MCF 10A (cell line): ENCODE results near the gene PGP. TPM values are rescaled to one million over a fixed set of nuclear protein-coding genes. Genes with fewer than 3 reads are reported as not detected.

Source experiments
- BruUV-seq: library from RNA; stranded (reverse); fragments of 400-500 nt; replicated peaks from 2 replicates; lab custom pipeline; 2021; lab: Mats Ljungman, UMichigan
- CTCF ChIA-PET: fragments of 300-600 bp; sonication (Branson Sonifier 250); formaldehyde crosslinking; extraction: SDS; loops from one replicate; lab custom pipeline; 2021; ENCODE audit warnings: antibody characterized with exemption, inconsistent platforms; lab: Yijun Ruan, JAX
- POLR2A ChIA-PET: fragments of 300-600, 350-650 bp; sonication (Branson Sonifier 250); formaldehyde crosslinking; extraction: SDS; loops from one replicate; lab custom pipeline; 2020; ENCODE audit warnings: antibody characterized with exemption, inconsistent platforms; lab: Yijun Ruan, JAX
- DNase-seq: peaks from one replicate; pipeline ENCODE4 v3.0.0-alpha.2; 2018; ENCODE audit not compliant: unreplicated experiment
- H3K27ac Mint-ChIP-seq: one replicate; pipeline ENCODE4 v1.8.0; 2022; ENCODE audit warnings: mild to moderate bottlenecking, low read depth, mixed read lengths; ENCODE audit not compliant: unreplicated experiment
- H3K27me3 Mint-ChIP-seq: one replicate; pipeline ENCODE4 v1.8.0; 2022; ENCODE audit warnings: mixed read lengths; ENCODE audit not compliant: insufficient read depth, unreplicated experiment
- H3K36me3 Mint-ChIP-seq: one replicate; pipeline ENCODE4 v1.8.0; 2022; ENCODE audit warnings: mild to moderate bottlenecking, moderate library complexity, mixed read lengths; ENCODE audit not compliant: insufficient read depth, unreplicated experiment
- H3K4me1 Mint-ChIP-seq: one replicate; pipeline ENCODE4 v1.8.0; 2022; ENCODE audit warnings: mixed read lengths; ENCODE audit not compliant: insufficient read depth, unreplicated experiment
- H3K4me3 Mint-ChIP-seq: one replicate; pipeline ENCODE4 v1.8.0; 2022; ENCODE audit warnings: mild to moderate bottlenecking, moderate library complexity, mixed read lengths; ENCODE audit not compliant: unreplicated experiment
- H3K9me3 Mint-ChIP-seq: one replicate; pipeline ENCODE4 v1.8.0; 2022; ENCODE audit warnings: mixed read lengths; ENCODE audit not compliant: unreplicated experiment
- CTCF ChIP-seq: fragments of 200-600 bp; IDR thresholded peaks from one replicate; pipeline ENCODE4 v1.8.0; 2022; ENCODE audit warnings: antibody characterized with exemption, mild to moderate bottlenecking; ENCODE audit not compliant: unreplicated experiment
- intact Hi-C: fragments of 100-400 bp; cut with micrococcal nuclease; formaldehyde crosslinking; loops from 2 replicates; pipeline ENCODE4 v1.14.1; 2022
- total RNA-seq: library from RNA; stranded (reverse); gene quantifications from 2 replicates; pipeline ENCODE4 v1.2.3, GENCODE V29; 2022

The PGP gene
- total RNA-seq, 1 experiment from 2014 or later = 12.0 TPM

DNA sequence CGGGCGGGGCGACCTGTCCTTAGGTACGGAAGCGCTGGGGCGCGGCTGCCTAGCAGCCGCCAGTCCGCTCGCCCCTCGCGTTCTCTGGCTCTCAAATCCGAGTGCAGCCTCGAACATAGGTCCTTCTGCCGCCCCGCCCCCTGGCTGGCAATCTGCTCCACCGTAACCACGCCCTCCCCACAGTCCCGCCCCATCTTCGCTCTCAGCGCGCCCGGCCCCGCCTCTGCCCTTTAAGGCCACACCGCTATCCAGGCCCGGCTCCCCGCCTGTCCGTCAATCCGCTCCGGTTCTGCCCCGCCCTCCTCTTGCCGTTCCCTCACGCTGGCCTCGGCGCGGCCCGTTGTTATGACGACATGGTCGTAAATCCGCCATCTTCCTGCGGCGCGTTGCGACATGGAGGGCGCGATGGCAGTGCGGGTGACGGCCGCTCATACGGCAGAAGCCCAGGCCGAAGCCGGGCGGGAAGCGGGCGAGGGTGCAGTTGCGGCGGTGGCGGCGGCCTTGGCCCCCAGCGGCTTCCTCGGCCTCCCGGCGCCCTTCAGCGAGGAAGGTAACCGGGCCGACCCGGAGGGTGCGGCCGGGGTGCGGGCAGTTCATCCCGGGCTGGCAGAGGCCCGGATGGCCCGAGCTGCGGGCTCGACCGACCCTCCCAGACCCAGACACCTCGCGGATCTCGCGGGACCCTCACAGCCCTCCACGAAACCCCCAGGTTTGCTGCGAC, 8.7 kb upstream of the PGP start, which contains the start of gene E4F1:
Gene E4F1, plus strand, starts transcription at position 371 of the 721 bp plus-strand sequence. Its CDS starts 23 bp downstream, at position 394.
- intact Hi-C loops = loop anchor here (1.0 to 2.0 kb wide), 2 partner anchors 8 to 63 kb away; no protein-coding TSS in a partner anchor

DNA sequence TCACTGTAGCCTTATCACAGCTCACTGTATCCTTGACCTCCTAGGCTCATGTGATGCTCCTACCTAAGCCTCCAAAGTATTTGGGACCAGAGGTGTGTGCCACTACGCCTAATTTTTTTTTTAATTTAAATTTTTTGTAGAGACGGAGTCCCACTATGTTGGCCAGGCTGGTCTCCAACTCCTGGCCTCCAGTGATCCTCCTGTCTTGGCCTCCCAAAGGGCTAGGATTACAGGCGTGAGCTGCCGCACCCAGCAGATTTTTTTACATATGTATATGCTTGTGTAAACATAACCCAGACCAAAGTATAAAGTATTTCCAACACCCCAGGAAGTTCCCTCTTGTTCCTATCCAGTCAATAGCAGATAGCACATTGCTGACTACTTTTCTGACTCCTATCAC, 1.7 kb upstream of the PGP start:
- Mint-ChIP-seq H3K27ac (peak overlapping the region; percentile 57), H3K9me3 (no peaks in the 10 kb centered on the region), H3K27me3 (no peaks in the 10 kb centered on the region), H3K36me3 (peaks cover 11% of the 10 kb centered on the region), H3K4me1 (peaks cover 18% of the 10 kb centered on the region), H3K4me3 (peak overlapping the region; percentile 77)
- no peak for DNase-seq
- no TSS peak for BruUV-seq
- POLR2A ChIA-PET = interaction anchor here (1.0 to 3.3 kb wide), 6 partner anchors 10 to 302 kb away, joined by 3 to 40 read pairs (median 4); partner anchors contain the start of genes ECI1, MLST8 and TRAF7
- intact Hi-C loops = no loop called here
- TF ChIP-seq CTCF = no peak
- CTCF ChIA-PET = interaction anchor here (0.6 to 1.3 kb wide), 3 partner anchors 10 to 472 kb away, joined by 3 read pairs; no protein-coding TSS in a partner anchor

More for the DNA sequence above, 8.7 kb upstream of the PGP start, which contains the start of gene E4F1:
- no TSS peak for BruUV-seq
- Mint-ChIP-seq H3K9me3 (no peaks in the 10 kb centered on the region), H3K27ac (peak within 1 kb of the TSS; percentile 85), H3K27me3 (no peaks in the 10 kb centered on the region), H3K36me3 (peaks cover 5% of the 10 kb centered on the region), H3K4me3 (peak within 1 kb of the TSS; percentile 78), H3K4me1 (peaks cover 4% of the 10 kb centered on the region)
- DNase-seq = peak; percentile 98
- no peak for TF ChIP-seq CTCF
- ChIA-PET POLR2A (interaction anchor here (0.8 to 4.5 kb wide), 9 partner anchors 9 to 76 kb away, joined by 3 to 21 read pairs (median 4); partner anchors contain the start of genes ECI1, PGP and TRAF7), CTCF (no interaction called here)

GRCh38 chr16:2213817-2214718, 572 bp downstream of the PGP start:
- CTCF ChIA-PET = interaction anchor here (0.9 to 1.3 kb wide), 2 partner anchors 37 to 93 kb away, joined by 3 to 4 read pairs; partner anchors contain the start of gene ECI1
- BruUV-seq = TSS peak; percentile 61

More at GRCh38 chr16:2213817-2214718, 572 bp downstream of the PGP start:
- H3K27me3 Mint-ChIP-seq = no peaks in the 10 kb centered on the region
- peak overlapping the region; percentile 33 for H3K27ac Mint-ChIP-seq
- intact Hi-C loops = loop anchor here (5.0 kb wide), 1 partner anchor 62 kb away; no protein-coding TSS in a partner anchor
- peaks cover 18% of the 10 kb centered on the region for H3K36me3 Mint-ChIP-seq
- peak overlapping the region; percentile 77 for H3K4me3 Mint-ChIP-seq
- peaks cover 18% of the 10 kb centered on the region for H3K4me1 Mint-ChIP-seq
- no peak for DNase-seq
- no peak for TF ChIP-seq CTCF
- no peaks in the 10 kb centered on the region for H3K9me3 Mint-ChIP-seq
- POLR2A ChIA-PET = interaction anchor here (0.6 to 3.3 kb wide), 19 partner anchors 8 to 863 kb away, joined by 3 to 40 read pairs (median 4); partner anchors contain the start of genes CASKIN1, E4F1, ECI1 and MLST8
